Islet of Langerhans (tissue), 1 donor: Measurements from ENCODE around the gene LAMP1.
A peak's percentile ranks its signal among the peaks of the same experiment; 100 is the strongest.
"Not testable (repeated sequence)": the region's sequence is repeated elsewhere in the genome, so short reads cannot be mapped to it uniquely, and the experiment has no call there.

ENCODE experiments used
- FAIRE-seq: peaks from one replicate; lab custom pipeline; 2011; peaks lifted over from hg19 to GRCh38; lab: Jason Lieb, UNC

Gene LAMP1

DNA sequence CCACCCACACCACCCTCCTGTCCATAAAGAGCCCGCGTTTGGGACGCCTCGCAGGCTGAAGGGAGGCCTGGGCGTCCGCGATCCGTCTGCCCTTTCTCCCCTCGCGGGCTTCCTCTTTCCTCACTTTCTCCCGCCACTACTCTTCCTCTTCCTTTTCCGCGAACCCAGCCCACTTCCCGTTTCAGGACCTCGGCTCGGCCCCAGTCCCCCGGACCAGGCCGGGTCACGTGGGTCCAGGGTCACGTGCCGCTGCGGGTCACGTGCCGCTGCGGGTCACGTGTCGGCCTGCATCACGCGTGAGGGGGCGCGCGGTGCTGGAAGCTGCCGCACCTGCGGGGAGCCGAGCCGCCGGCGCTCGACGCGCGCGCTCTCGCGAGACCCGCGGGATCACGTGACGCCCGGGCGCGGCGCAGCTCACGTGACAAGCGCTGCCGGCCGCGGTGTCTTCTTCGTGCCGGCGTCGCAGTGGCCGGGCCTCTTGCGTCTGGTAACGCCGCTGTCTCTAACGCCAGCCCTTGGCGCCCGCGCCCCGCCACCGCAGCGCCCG, at the start of gene LAMP1:
Gene LAMP1, plus strand, starts transcription at position 417 of the 547 bp plus-strand sequence. CDS start 196 bp downstream, outside the sequence.
- no peak for FAIRE-seq

- FAIRE-seq = no peak
Observed at GRCh38 chr13:113252516-113253095, 44.4 kb upstream of the LAMP1 start.

DNA sequence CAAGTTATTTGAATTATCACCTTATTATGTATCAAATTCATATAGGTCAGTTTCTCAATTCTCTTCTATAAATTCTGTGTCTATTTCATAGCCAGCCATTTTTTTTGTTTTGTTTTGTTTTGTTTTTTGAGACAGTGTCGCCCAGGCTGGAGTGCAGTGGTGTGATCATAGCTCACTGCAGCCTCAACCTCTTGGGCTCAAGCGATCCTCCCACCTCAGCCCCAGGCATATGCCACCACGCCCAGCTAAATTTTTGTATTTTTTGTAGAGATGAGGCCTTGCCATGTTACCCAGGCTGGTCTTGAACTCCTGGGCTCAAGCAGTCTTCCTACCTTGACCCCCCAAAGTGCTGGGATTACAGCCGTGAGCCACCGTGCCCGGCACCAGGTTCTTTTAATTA, 39.1 kb upstream of the LAMP1 start:
- FAIRE-seq = not testable (repeated sequence)

DNA sequence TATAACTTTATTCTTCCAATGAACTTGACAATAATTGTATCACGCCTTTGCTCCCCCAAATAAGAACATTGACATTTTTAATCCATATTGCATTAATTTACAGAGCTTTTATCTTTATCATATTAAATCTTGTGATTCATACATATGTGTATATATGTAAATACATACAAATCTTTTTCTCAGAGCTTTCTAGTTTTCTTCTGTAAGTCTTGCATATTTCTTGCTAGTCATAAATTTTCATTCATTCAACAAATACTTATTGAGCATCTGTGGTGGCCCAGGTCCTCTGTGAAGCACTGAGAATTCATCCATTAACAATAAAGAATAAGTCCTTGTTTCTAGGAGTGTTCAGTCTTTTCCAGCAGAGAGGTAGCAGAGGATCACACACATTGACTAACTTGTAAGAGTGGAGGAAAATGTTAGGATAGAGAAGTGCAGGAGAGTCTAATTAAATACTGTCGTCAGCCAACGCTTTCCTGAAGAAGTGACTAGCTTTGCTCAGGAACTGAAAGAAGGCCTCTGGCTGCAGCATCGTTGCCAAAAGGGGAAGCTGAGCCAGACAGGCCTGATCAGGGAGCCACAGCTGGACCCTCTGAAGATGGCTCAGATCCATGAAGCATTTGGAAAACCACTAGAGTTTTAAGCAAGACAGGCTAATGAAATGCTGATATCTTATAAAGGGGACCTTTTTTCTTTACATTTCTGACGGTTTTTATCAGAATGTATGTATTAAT, 38.6 kb upstream of the LAMP1 start:
- FAIRE-seq = no peak

GRCh38 chr13:113260996-113261395, 36.0 kb upstream of the LAMP1 start:
- FAIRE-seq = no peak

DNA sequence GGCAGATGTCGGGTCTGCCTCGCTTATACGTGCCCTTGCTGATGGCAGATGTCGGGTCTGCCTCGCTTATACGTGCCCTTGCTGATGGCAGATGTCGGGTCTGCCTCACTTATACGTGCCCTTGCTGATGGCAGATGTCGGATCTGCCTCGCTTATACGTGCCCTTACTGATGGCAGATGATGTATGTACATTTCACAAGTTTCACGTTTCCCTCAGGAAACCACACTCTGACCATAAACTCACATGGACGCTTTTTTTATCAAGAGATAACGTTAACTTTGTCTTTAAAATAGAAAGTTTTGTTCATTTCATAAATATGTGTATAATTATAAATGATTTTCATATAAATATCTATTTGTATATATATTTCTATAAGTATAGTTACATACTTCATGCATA, 34.0 kb upstream of the LAMP1 start:
- not testable (repeated sequence) for FAIRE-seq

- FAIRE-seq = no peak
Observed at GRCh38 chr13:113267642-113268405, 29.2 kb upstream of the LAMP1 start.

GRCh38 chr13:113272031-113272430, 25.0 kb upstream of the LAMP1 start:
- FAIRE-seq = no peak

DNA sequence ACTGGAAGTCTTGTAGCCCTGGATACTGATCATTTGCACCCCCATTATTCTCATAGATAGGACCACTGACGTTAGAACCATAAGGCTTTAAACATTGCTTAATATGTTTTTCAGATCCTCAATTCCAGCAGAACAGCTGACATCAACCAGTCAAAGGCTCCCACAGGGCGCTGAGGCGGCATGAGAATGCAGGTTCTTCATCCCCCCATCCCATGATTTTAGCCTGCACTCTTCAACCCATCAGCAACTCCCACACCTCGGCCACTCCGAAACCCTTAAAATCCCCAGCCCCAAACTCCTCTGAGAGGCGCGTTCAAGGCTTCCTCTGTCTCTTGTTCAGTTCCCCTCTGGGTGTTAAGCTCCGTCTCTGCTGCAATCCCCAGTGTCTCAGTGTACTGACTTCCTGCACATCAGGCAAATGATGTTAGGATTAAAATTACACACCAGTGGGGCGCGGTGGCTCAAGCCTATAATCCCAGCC, 24.3 kb upstream of the LAMP1 start:
- no peak for FAIRE-seq

- FAIRE-seq = no peak
Observed at GRCh38 chr13:113273321-113273720, 23.7 kb upstream of the LAMP1 start.

- FAIRE-seq = no peak
Observed at GRCh38 chr13:113273851-113274590, 23.0 kb upstream of the LAMP1 start.

GRCh38 chr13:113274721-113275120, 22.3 kb upstream of the LAMP1 start:
- no peak for FAIRE-seq

DNA sequence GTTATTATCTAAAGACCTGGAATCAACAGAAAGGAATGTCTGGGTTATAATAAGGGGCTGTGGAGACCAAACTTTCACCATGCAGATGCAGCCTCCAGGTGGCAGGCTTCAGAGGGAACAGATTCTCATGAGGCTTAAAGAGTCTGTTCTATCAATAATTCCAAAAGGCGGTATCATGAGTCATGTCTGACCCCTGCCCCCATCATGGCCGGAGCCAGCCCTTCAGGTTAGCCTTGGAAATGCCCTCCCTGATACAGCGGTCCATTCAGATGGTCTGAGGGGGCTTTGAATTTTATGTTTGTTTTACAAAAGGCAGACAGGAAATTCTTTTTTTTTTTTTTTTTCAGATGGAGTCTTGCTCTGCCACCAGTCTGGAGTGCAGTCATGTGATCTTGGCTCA, 21.7 kb upstream of the LAMP1 start:
- peak; percentile 86 for FAIRE-seq

DNA sequence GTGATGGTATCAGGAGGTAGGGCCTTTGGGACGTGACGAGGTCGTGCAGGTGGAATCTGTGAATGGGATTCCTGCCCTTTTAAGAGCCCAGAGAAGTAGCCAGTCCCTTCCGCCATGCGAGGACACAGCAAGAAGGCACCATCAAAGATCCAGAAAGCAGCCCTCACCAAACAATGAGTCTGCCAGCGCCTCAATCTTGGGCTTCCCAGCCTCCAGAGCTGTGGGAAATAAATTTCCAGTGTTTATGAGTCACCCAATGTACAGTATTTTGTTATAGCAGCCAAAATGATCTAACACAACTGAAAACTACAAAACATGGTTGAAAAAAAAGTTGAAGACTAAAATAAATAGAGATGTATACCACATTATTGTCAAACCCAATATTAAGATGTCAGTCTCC, 16.9 kb upstream of the LAMP1 start:
- FAIRE-seq = no peak

DNA sequence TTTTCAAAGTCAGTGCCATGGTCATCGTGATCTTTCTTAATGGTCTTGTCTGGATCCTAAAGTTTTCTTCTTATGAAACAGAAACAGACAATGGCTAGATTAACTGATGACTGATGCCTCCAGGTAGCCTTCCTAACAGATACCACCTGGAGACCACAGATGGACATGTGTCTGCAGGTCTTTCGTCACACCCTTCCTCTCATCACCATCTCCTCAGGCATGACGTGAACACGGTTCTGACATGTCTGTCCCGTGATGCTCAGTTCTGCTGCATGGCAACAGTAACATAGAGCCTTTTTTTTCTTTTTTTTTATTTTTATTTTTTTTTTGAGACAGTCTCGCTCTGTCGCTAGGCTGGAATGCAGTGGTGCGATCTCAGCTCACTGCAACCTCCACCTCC, 13.1 kb upstream of the LAMP1 start:
- no peak for FAIRE-seq

- no peak for FAIRE-seq
Observed at GRCh38 chr13:113288880-113289279, 8.2 kb upstream of the LAMP1 start.

DNA sequence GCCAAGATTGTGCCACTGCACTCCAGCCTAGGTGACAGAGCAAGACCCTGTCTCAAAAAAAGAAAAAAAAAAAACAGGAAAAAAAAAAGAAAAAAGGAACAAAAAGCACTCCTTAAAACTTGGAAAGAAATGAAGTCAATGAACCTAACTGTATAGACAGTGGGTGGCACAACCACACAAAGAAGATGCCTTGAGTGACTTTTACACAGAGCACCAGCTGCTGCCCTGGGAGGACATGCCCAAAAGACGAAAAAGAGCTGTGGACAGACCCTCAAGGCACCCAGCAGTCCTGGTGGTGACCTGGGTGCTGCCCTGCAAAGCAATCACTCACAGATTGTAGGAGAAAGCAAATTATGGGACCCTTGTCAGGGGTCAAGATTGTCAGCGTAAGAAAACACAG, 5.9 kb upstream of the LAMP1 start:
- FAIRE-seq = no peak

DNA sequence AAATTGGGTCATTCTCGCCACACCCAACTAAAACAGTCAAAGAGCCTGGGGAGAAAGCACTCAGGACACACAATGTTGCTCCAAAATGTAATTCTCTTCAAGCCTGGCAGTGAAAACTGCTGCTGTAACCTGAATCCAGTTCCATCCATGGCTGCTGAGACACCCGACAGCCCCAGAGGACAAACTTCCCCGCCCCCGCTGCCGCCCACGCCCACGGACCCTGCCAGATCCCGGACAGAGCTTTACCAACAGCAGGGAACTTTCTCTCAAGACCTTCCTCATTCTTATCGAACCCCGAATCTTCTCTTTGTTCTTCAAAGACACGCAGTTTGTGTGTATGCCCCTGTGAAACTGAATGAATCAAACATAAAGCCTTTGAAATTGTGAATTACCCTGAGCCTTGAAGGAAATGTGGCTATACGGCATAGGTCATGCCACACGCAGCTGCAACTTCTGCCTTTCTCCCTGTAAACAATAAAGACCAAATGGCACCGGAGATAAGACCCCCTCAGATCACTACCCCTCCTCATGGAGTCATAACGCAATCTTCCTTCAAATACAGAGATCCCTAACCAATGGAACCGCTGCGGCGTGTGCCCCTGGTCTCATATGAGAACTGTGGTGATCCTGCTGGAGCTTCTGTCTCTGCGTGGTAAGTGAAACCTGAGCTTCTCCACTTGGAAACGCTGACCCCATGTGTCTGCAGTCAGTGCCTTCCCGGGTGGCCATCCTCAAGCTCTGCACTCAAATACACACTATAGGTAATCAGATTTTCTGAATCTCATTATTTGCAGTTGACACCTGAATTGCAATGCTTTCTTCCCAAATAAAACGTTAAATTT, 4.8 kb upstream of the LAMP1 start:
- FAIRE-seq = no peak

- FAIRE-seq = no peak
Observed at GRCh38 chr13:113293686-113294085, 3.4 kb upstream of the LAMP1 start.

GRCh38 chr13:113295776-113296175, 1.3 kb upstream of the LAMP1 start:
- no peak for FAIRE-seq

DNA sequence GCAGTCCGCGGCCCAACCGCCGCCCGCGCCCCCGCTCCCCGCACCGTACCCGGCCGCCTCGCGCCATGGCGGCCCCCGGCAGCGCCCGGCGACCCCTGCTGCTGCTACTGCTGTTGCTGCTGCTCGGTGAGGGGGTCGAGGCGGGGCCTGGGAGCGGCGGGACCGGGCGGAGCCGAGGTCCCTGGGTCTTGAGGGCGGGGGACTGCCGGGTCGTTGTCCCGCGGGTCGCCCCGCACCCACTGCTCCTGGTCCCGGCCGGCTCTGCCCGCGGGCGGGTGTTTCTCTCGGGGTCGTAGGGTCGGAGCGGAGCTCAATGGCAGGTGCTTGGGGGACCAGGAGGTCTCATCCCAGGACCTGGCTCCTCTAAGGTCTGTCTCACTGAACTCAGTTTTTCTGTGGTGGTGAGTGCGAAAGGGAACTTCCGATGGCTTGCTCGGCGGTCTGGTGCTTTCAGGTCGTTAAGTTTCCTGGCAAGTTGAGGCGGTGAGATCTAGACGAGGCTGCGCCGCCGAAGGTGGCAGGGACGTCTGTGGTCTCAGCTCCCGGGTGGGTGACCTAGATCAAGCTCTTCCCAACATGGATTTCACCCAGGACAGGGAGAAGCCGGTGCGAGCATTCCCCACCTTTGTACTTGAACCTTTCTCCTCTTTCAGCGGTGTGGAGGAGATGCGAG, 467 bp downstream of the LAMP1 start:
- FAIRE-seq = no peak
